HL-60 (cell line): ENCODE data around the gene PITX1.

Source experiments
- DNase-seq, 2 experiments: peaks; one replicate each; pipeline ENCODE4 v3.0.0-alpha.2; 2010 to 2020; ENCODE audit warnings: low read depth in 1 of 2, low spot score in 1 of 2
- H3K27ac ChIP-seq: fragments of 250-450 bp; sonication (Bioruptor Pico); replicated peaks from 2 replicates; pipeline ENCODE4 v1.5.1; 2020; ENCODE audit warnings: mild to moderate bottlenecking, moderate library complexity
- H3K27me3 ChIP-seq: fragments of 250-450 bp; sonication (Bioruptor Pico); 2 replicates; pipeline ENCODE4 v1.5.1; 2021; ENCODE audit warnings: mild to moderate bottlenecking, moderate library complexity; ENCODE audit not compliant: insufficient read depth, poor library complexity, severe bottlenecking
- H3K4me3 ChIP-seq: replicated peaks from 2 replicates; pipeline ENCODE4 v1.5.1; 2011; ENCODE audit warnings: mild to moderate bottlenecking, control low read depth, low read length; ENCODE audit not compliant: insufficient read depth
- GABPA ChIP-seq: IDR thresholded peaks from 2 replicates; pipeline ENCODE4 v1.6.1; 2012; ENCODE audit warnings: low read depth
- POLR2AphosphoS5 ChIP-seq: IDR thresholded peaks from 2 replicates; pipeline ENCODE4 v1.6.1; 2012; ENCODE audit warnings: low read depth
- SPI1 ChIP-seq: IDR thresholded peaks from 2 replicates; pipeline ENCODE4 v1.6.1; 2012; ENCODE audit warnings: low read depth, mild to moderate bottlenecking, borderline replicate concordance
- TF ChIP-seq, protein P1 (sequence below): IDR thresholded peaks from 2 replicates; pipeline ENCODE4 v1.6.1; 2012; ENCODE audit warnings: low read depth; ENCODE audit not compliant: insufficient replicate concordance
- TF ChIP-seq, protein P2 (sequence below): IDR thresholded peaks from one replicate; pipeline ENCODE4 v1.5.1; 2011; ENCODE audit warnings: low read length, control low read depth, inconsistent platforms; ENCODE audit not compliant: insufficient read depth

The PITX1 gene

DNA sequence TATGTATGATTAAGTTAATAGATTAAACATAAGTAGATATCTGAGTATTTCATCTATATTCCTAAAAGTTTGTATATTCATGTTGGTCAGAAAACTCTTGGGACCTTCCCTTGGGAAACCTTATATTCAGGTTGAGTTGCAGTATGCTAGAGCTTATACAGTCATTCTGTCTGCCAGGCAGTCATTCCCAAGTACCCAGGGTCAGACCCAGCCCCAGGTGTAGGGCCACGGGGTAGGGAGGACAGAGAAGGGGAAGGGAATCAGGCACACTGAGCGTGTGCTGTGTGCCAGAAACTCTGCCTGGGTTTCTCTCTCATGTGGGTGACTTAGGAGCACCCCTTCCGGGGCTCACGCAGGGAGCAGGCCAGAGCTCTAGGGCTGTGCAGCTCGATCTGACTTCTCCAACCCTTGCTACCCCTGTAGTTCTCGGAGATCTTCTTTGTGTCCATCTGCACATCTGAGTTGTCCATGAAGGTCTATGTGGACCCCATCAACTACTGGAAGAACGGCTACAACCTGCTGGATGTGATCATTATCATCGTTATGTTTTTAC lies 38.1 kb downstream of the PITX1 start:
- TF ChIP-seq, protein P1, sequence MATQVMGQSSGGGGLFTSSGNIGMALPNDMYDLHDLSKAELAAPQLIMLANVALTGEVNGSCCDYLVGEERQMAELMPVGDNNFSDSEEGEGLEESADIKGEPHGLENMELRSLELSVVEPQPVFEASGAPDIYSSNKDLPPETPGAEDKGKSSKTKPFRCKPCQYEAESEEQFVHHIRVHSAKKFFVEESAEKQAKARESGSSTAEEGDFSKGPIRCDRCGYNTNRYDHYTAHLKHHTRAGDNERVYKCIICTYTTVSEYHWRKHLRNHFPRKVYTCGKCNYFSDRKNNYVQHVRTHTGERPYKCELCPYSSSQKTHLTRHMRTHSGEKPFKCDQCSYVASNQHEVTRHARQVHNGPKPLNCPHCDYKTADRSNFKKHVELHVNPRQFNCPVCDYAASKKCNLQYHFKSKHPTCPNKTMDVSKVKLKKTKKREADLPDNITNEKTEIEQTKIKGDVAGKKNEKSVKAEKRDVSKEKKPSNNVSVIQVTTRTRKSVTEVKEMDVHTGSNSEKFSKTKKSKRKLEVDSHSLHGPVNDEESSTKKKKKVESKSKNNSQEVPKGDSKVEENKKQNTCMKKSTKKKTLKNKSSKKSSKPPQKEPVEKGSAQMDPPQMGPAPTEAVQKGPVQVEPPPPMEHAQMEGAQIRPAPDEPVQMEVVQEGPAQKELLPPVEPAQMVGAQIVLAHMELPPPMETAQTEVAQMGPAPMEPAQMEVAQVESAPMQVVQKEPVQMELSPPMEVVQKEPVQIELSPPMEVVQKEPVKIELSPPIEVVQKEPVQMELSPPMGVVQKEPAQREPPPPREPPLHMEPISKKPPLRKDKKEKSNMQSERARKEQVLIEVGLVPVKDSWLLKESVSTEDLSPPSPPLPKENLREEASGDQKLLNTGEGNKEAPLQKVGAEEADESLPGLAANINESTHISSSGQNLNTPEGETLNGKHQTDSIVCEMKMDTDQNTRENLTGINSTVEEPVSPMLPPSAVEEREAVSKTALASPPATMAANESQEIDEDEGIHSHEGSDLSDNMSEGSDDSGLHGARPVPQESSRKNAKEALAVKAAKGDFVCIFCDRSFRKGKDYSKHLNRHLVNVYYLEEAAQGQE: no peak
- TF ChIP-seq SPI1 (no peak), POLR2AphosphoS5 (no peak), GABPA (no peak)
- TF ChIP-seq, protein P2, sequence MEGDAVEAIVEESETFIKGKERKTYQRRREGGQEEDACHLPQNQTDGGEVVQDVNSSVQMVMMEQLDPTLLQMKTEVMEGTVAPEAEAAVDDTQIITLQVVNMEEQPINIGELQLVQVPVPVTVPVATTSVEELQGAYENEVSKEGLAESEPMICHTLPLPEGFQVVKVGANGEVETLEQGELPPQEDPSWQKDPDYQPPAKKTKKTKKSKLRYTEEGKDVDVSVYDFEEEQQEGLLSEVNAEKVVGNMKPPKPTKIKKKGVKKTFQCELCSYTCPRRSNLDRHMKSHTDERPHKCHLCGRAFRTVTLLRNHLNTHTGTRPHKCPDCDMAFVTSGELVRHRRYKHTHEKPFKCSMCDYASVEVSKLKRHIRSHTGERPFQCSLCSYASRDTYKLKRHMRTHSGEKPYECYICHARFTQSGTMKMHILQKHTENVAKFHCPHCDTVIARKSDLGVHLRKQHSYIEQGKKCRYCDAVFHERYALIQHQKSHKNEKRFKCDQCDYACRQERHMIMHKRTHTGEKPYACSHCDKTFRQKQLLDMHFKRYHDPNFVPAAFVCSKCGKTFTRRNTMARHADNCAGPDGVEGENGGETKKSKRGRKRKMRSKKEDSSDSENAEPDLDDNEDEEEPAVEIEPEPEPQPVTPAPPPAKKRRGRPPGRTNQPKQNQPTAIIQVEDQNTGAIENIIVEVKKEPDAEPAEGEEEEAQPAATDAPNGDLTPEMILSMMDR: no peak
- no peak overlapping the region for H3K27ac ChIP-seq
- DNase-seq: no peak
- no peaks in the 10 kb centered on the region for H3K27me3 ChIP-seq
- H3K4me3 ChIP-seq: no peak overlapping the region

DNA sequence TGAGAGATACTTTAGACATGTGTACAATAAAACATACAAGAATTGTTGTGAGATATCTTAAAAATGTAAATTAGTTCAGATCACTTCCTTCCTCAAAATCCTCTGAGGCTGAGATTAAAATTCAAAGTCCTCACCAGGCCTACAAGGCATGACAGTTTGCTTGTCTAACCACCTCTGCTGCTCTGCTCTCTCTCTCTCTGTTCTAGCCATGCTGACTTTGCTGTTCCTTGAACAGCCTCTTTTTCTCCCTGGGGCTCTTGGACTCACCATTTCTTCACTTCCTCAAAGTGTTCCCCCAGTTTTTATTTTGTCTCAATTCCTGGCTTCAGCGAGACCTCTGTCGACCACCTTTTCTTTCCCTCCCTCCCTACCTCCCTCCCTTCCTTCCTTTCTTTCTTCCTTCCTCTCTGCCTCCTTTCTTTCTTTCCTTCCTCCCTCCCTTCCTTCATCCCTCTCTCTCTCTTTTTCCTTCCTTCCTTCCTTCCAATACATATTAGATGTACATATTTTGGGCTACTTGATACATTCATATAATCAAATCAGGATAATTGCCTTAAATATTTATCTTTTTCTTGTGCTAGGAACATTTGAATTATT lies 39.4 kb downstream of the PITX1 start:
- Histone ChIP-seq H3K27ac (no peak overlapping the region), H3K4me3 (no peak overlapping the region), H3K27me3 (no peaks in the 10 kb centered on the region)
- DNase-seq: peak in 1 of 2 experiments; percentile 1
- TF ChIP-seq GABPA (no peak), SPI1 (peak; percentile 41; the same call in 1 of the 2 replicates), POLR2AphosphoS5 (no peak)
- TF ChIP-seq, protein P1: no peak
- TF ChIP-seq, protein P2: no peak

DNA sequence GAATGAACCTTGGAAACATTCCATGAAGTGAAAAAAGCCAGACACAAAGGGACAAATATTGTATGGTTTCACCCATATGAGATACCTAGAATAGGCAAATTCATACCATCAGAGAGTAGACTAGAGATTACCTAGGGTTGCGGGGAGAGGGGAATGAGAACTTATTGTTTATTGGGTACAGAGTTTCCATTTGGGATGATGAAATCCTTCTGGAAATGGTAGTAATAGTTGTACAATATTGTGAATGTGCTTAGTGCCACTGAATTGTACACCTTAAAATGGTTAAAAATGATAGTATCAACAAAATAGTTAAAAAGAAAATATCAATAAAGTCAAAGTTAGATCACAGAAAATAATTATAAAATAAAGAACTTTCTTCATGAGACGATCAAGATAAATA lies 40.9 kb downstream of the PITX1 start:
- no peak for TF ChIP-seq GABPA
- TF ChIP-seq, protein P1: no peak
- TF ChIP-seq, protein P2: no peak
- TF ChIP-seq POLR2AphosphoS5: no peak
- no peak for TF ChIP-seq SPI1
- no peaks in the 10 kb centered on the region for H3K27me3 ChIP-seq
- no peak overlapping the region for H3K4me3 ChIP-seq
- H3K27ac ChIP-seq: no peak overlapping the region
- no peak for DNase-seq
